PC-3 (cell line): ENCODE results near the gene CCSER1. TPM values are rescaled to one million over a fixed set of nuclear protein-coding genes. Genes with fewer than 3 reads are reported as not detected.
A peak's percentile ranks its signal among the peaks of the same experiment; 100 is the strongest.
"Not testable (repeated sequence)": the region's sequence is repeated elsewhere in the genome, so short reads cannot be mapped to it uniquely, and the experiment has no call there.

Source experiments
- ATAC-seq: fragments of 200-7000 bp; cut with Tn5 transposase; 2 replicates; pipeline ENCODE4 v1.9.1; 2020; ENCODE audit warnings: mild to moderate bottlenecking, moderate library complexity
- BruUV-seq: library from RNA; stranded (reverse); fragments of 400-500 nt; replicated peaks from 2 replicates; lab custom pipeline; 2021; lab: Mats Ljungman, UMichigan
- CTCF ChIA-PET: fragments of 300-600 bp; sonication (Branson Sonifier 250); formaldehyde crosslinking; loops from one replicate; lab custom pipeline; 2022; ENCODE audit warnings: antibody characterized with exemption; lab: Charles Lee
- POLR2A ChIA-PET: fragments of 300-600 bp; sonication (Branson Sonifier 250); formaldehyde crosslinking; loops from one replicate; lab custom pipeline; 2022; ENCODE audit warnings: antibody characterized with exemption; ENCODE audit not compliant: unreplicated experiment; lab: Charles Lee
- DNase-seq: peaks from one replicate; pipeline ENCODE4 v3.0.0-alpha.2; 2015
- H2AFZ ChIP-seq: fragments of 300-600 bp; sonication (generic); 2 replicates; pipeline ENCODE4 v1.6.0; 2016; ENCODE audit warnings: antibody characterized with exemption, low read length
- H3F3A ChIP-seq: fragments of 300-600 bp; sonication (generic); one replicate; pipeline ENCODE4 v1.6.0; 2017; ENCODE audit warnings: antibody characterized with exemption, low read length, control low read depth, mild to moderate bottlenecking; ENCODE audit not compliant: unreplicated experiment
- H3K27ac ChIP-seq: fragments of 300-600 bp; sonication (generic); 2 replicates; pipeline ENCODE4 v1.5.1; 2016; ENCODE audit warnings: mild to moderate bottlenecking, low read length
- H3K27me3 ChIP-seq: fragments of 300-600 bp; sonication (generic); 2 replicates; pipeline ENCODE4 v1.6.1; 2016; ENCODE audit warnings: low read length, mixed read lengths
- H3K36me3 ChIP-seq: fragments of 300-600 bp; sonication (generic); 2 replicates; pipeline ENCODE4 v1.6.1; 2016; ENCODE audit warnings: low read depth, mixed run types, low read length, mixed read lengths
- H3K4me1 ChIP-seq: fragments of 300-600 bp; sonication (generic); 2 replicates; pipeline ENCODE4 v1.5.1; 2016; ENCODE audit warnings: low read length; ENCODE audit not compliant: insufficient read depth
- H3K4me2 ChIP-seq: fragments of 300-600 bp; sonication (generic); 2 replicates; pipeline ENCODE4 v1.6.0; 2016; ENCODE audit warnings: low read length
- H3K4me3 ChIP-seq: fragments of 300-600 bp; sonication (generic); 2 replicates; pipeline ENCODE4 v1.5.1; 2016; ENCODE audit warnings: mild to moderate bottlenecking, low read length, mixed read lengths
- H3K79me2 ChIP-seq: fragments of 300-600 bp; sonication (generic); 2 replicates; pipeline ENCODE4 v1.6.1; 2017; ENCODE audit warnings: low read length, mixed read lengths
- H3K9ac ChIP-seq: fragments of 300-600 bp; sonication (generic); 2 replicates; pipeline ENCODE4 v1.6.0; 2016; ENCODE audit warnings: mild to moderate bottlenecking, low read length
- H3K9me2 ChIP-seq: fragments of 300-600 bp; sonication (generic); replicated peaks from 2 replicates; pipeline ENCODE4 v1.6.1; 2016; ENCODE audit warnings: mixed run types, low read length, mixed read lengths
- H3K9me3 ChIP-seq: fragments of 300-600 bp; sonication (generic); 2 replicates; pipeline ENCODE4 v1.6.1; 2016; ENCODE audit warnings: low read length, mixed read lengths
- H4K20me1 ChIP-seq: fragments of 300-600 bp; sonication (generic); 2 replicates; pipeline ENCODE4 v1.6.1; 2016; ENCODE audit warnings: low read length, mixed read lengths
- CTCF ChIP-seq: fragments of 300-600 bp; sonication (generic); conservative IDR thresholded peaks from 2 replicates; pipeline ENCODE4 v1.5.1; 2017; ENCODE audit warnings: antibody characterized with exemption, low read depth, mild to moderate bottlenecking, low read length
- EZH2 ChIP-seq: fragments of 300-600 bp; sonication (generic); IDR thresholded peaks from one replicate; pipeline ENCODE4 v1.6.1; 2017; ENCODE audit warnings: antibody characterized with exemption, mild to moderate bottlenecking, low read length; ENCODE audit not compliant: unreplicated experiment
- EZH2phosphoT487 ChIP-seq: fragments of 300-600 bp; sonication (generic); IDR thresholded peaks from 2 replicates; pipeline ENCODE4 v1.6.1; 2018; ENCODE audit warnings: mild to moderate bottlenecking, antibody characterized with exemption, low read length, borderline replicate concordance
- intact Hi-C: fragments of 100-400 bp; cut with micrococcal nuclease; formaldehyde crosslinking; loops from 2 replicates; pipeline ENCODE4 v1.9.0; 2023
- total RNA-seq: library from RNA; depleted of rRNA; stranded (reverse); fragments of >200 nt; gene quantifications from 2 replicates; pipeline ENCODE4 v1.2.3, GENCODE V29; 2014

Gene CCSER1
- total RNA-seq, 1 experiment from 2014 or later = 6.0 TPM

GRCh38 chr4:91448668-91449330 is 1321.6 kb downstream of the CCSER1 start:
- no peak overlapping the region for H2AFZ ChIP-seq
- no peaks in the 10 kb centered on the region for H3K9me2 ChIP-seq
- H3K4me1 ChIP-seq = peaks cover 6% of the 10 kb centered on the region; the same call in 1 of the 2 replicates
- no peaks in the 10 kb centered on the region for H3K79me2 ChIP-seq
- H3K27me3 ChIP-seq = no peaks in the 10 kb centered on the region
- intact Hi-C loops = no loop called here
- ATAC-seq = peak; percentile 90
- no TSS peak for BruUV-seq
- no peaks in the 10 kb centered on the region for H3K36me3 ChIP-seq
- no peak overlapping the region for H3K9ac ChIP-seq
- H3F3A ChIP-seq = no peaks in the 10 kb centered on the region
- H3K27ac ChIP-seq = no peak overlapping the region
- no peaks in the 10 kb centered on the region for H4K20me1 ChIP-seq
- no peaks in the 10 kb centered on the region for H3K9me3 ChIP-seq
- POLR2A ChIA-PET = no interaction called here
- TF ChIP-seq EZH2phosphoT487 (no peak), CTCF (no peak), EZH2 (no peak)
- DNase-seq = peak; percentile 53
- H3K4me3 ChIP-seq = no peak overlapping the region
- CTCF ChIA-PET = no interaction called here
- H3K4me2 ChIP-seq = no peak overlapping the region

GRCh38 chr4:91454111-91454510 is 1326.9 kb downstream of the CCSER1 start:
- Histone ChIP-seq H3K27ac (no peak overlapping the region), H3K9me3 (no peaks in the 10 kb centered on the region), H3K79me2 (no peaks in the 10 kb centered on the region), H3K27me3 (no peaks in the 10 kb centered on the region), H3K9me2 (no peaks in the 10 kb centered on the region), H4K20me1 (no peaks in the 10 kb centered on the region), H3F3A (no peaks in the 10 kb centered on the region), H3K4me1 (peaks cover 2% of the 10 kb centered on the region; the same call in 1 of the 2 replicates), H3K36me3 (no peaks in the 10 kb centered on the region), H3K9ac (no peak overlapping the region), H3K4me2 (no peak overlapping the region), H3K4me3 (no peak overlapping the region), H2AFZ (no peak overlapping the region)
- intact Hi-C loops = no loop called here
- DNase-seq (no peak), ATAC-seq (no peak)
- ChIA-PET POLR2A (no interaction called here), CTCF (no interaction called here)
- TF ChIP-seq CTCF = no peak
- BruUV-seq = no TSS peak

- intact Hi-C loops, H3K4me3 ChIP-seq, H3K36me3 ChIP-seq, H3K9me3 ChIP-seq, POLR2A ChIA-PET, DNase-seq, H4K20me1 ChIP-seq, ATAC-seq, CTCF ChIA-PET, H3F3A ChIP-seq, H3K4me2 ChIP-seq, H2AFZ ChIP-seq, BruUV-seq, H3K9me2 ChIP-seq, H3K27me3 ChIP-seq, H3K79me2 ChIP-seq, H3K27ac ChIP-seq, H3K9ac ChIP-seq, H3K4me1 ChIP-seq: not testable (repeated sequence)
Observed at GRCh38 chr4:91462566-91462965, 1335.4 kb downstream of the CCSER1 start.
